HCT116 (cell line): ENCODE data around the gene DNALI1. TPM values are rescaled to one million over a fixed set of nuclear protein-coding genes. Genes with fewer than 3 reads are reported as not detected.

Experiments used
- ATAC-seq: fragments of 200-7000 bp; cut with Tn5 transposase; 2 replicates; pipeline ENCODE4 v1.9.1; 2020; ENCODE audit warnings: mild to moderate bottlenecking, moderate library complexity
- BruUV-seq: library from RNA; stranded (reverse); fragments of 400-500 nt; replicated peaks from 2 replicates; lab custom pipeline; 2021; lab: Mats Ljungman, UMichigan
- CTCF ChIA-PET: fragments of 300-600 bp; sonication (Branson Sonifier 250); formaldehyde crosslinking; loops from one replicate; lab custom pipeline; 2021; ENCODE audit warnings: antibody characterized with exemption; lab: Charles Lee
- POLR2A ChIA-PET: fragments of 300-600, 350-600 bp; sonication (Branson Sonifier 250); formaldehyde crosslinking; loops from one replicate; lab custom pipeline; 2021; ENCODE audit warnings: antibody characterized with exemption; lab: Charles Lee
- RAD21 ChIA-PET, 2 experiments: fragments of 300-600 bp; sonication (Branson Sonifier 250); formaldehyde crosslinking; loops; one replicate each; lab custom pipeline; 2023; ENCODE audit warnings: low total read pairs in 2 of 2; ENCODE audit not compliant: uncharacterized antibody in 2 of 2, unreplicated experiment in 2 of 2, low non-redundant PET in 1 of 2; lab: Charles Lee
- DNase-seq: peaks from one replicate; pipeline ENCODE4 v3.0.0-alpha.2; 2010; ENCODE audit warnings: low read depth, low spot score
- H2AFZ ChIP-seq: fragments of 200-600 bp; shearing (Covaris generic), sonication (generic); 2 replicates; pipeline ENCODE4 v1.6.1; 2017; ENCODE audit warnings: low read depth, mixed run types, mixed read lengths, antibody characterized with exemption, low read length; ENCODE audit not compliant: poor library complexity, severe bottlenecking
- H3K27ac ChIP-seq: 2 replicates; pipeline ENCODE4 v1.5.1; 2012; ENCODE audit warnings: low read depth, low read length
- H3K27me3 ChIP-seq: fragments of 200-600 bp; sonication (generic); 2 replicates; pipeline ENCODE4 v1.6.1; 2016; ENCODE audit warnings: mixed run types, low read length, mixed read lengths; ENCODE audit not compliant: insufficient read depth
- H3K36me3 ChIP-seq, 2 experiments: fragments of 200-500 bp in 1 of 2; fragments of 200-600 bp in 1 of 2; sonication (Bioruptor generic) in 1 of 2; sonication (generic) in 1 of 2; 2 replicates each; pipeline versions ENCODE4 v1.5.1 to v1.6.1; 2014 to 2016; ENCODE audit warnings: low read length in 2 of 2, inconsistent platforms in 1 of 2, mixed read lengths in 1 of 2, mixed run types in 1 of 2; ENCODE audit not compliant: insufficient read depth in 2 of 2, control insufficient read depth in 1 of 2
- H3K4me1 ChIP-seq, 2 experiments: fragments of 200-600 bp in 1 of 2; sonication (generic) in 1 of 2; 2 replicates each; pipeline versions ENCODE4 v1.5.1 to v1.6.1; 2012 to 2017; ENCODE audit warnings: low read length in 2 of 2, inconsistent platforms in 1 of 2, mild to moderate bottlenecking in 1 of 2, mixed read lengths in 1 of 2, mixed run types in 1 of 2, moderate library complexity in 1 of 2; ENCODE audit not compliant: insufficient read depth in 2 of 2, control insufficient read depth in 1 of 2
- H3K4me2 ChIP-seq: fragments of 200-600 bp; sonication (generic); 2 replicates; pipeline ENCODE4 v1.6.1; 2017; ENCODE audit warnings: mixed run types, low read length, mixed read lengths
- H3K4me3 ChIP-seq, 2 experiments: fragments of 200-600 bp in 1 of 2; sonication (generic) in 1 of 2; replicated peaks in 1 of 2; 2 replicates each; pipeline ENCODE4 v1.5.1; 2011 to 2016; ENCODE audit warnings: low read length in 2 of 2, control low read depth in 1 of 2, low read depth in 1 of 2, mild to moderate bottlenecking in 1 of 2, mixed read lengths in 1 of 2, mixed run types in 1 of 2
- H3K79me2 ChIP-seq: fragments of 200-600 bp; sonication (generic); 2 replicates; pipeline ENCODE4 v1.6.1; 2017; ENCODE audit warnings: mild to moderate bottlenecking, mixed run types, low read length, moderate library complexity, mixed read lengths; ENCODE audit not compliant: insufficient read depth
- H3K9ac ChIP-seq: fragments of 200-600 bp; sonication (generic); 2 replicates; pipeline ENCODE4 v1.6.1; 2016; ENCODE audit warnings: low read length, mixed read lengths
- H3K9me2 ChIP-seq: fragments of 200-600 bp; sonication (generic), shearing (Covaris generic); 2 replicates; pipeline ENCODE4 v1.6.1; 2017; ENCODE audit warnings: mixed run types, mild to moderate bottlenecking, moderate library complexity; ENCODE audit not compliant: insufficient read depth
- H3K9me3 ChIP-seq, 2 experiments: fragments of 200-500 bp in 1 of 2; fragments of 200-600 bp in 1 of 2; sonication (Bioruptor generic) in 1 of 2; sonication (generic) in 1 of 2; 2 replicates each; pipeline ENCODE4 v1.6.1; 2014 to 2017; ENCODE audit warnings: low read length in 2 of 2, mixed read lengths in 2 of 2, inconsistent platforms in 1 of 2, low read depth in 1 of 2, mild to moderate bottlenecking in 1 of 2, mixed run types in 1 of 2, moderate library complexity in 1 of 2; ENCODE audit not compliant: control insufficient read depth in 1 of 2, insufficient read depth in 1 of 2
- H4K20me1 ChIP-seq: fragments of 200-600 bp; sonication (generic), shearing (Covaris generic); 2 replicates; pipeline ENCODE4 v1.6.1; 2017; ENCODE audit warnings: mixed run types, mild to moderate bottlenecking, moderate library complexity; ENCODE audit not compliant: insufficient read depth
- ATF3 ChIP-seq: IDR thresholded peaks from 2 replicates; pipeline ENCODE4 v1.6.1; 2012
- CBX3 ChIP-seq: IDR thresholded peaks from 2 replicates; pipeline ENCODE4 v1.6.1; 2012; ENCODE audit warnings: low read depth
- CEBPB ChIP-seq: IDR thresholded peaks from 2 replicates; pipeline ENCODE4 v1.6.1; 2012; ENCODE audit warnings: low read depth
- EGR1 ChIP-seq: IDR thresholded peaks from 2 replicates; pipeline ENCODE4 v1.6.1; 2012; ENCODE audit warnings: low read depth
- ELF1 ChIP-seq: IDR thresholded peaks from 2 replicates; pipeline ENCODE4 v1.6.1; 2012; ENCODE audit warnings: low read depth, borderline replicate concordance
- EZH2 ChIP-seq: fragments of 200-600 bp; sonication (generic); IDR thresholded peaks from 2 replicates; pipeline ENCODE4 v1.6.1; 2017; ENCODE audit warnings: antibody characterized with exemption, mixed run types
- EZH2phosphoT487 ChIP-seq: fragments of 200-600 bp; IDR thresholded peaks from 2 replicates; pipeline ENCODE4 v1.6.1; 2018; ENCODE audit warnings: antibody characterized with exemption, borderline replicate concordance
- JUND ChIP-seq: IDR thresholded peaks from 2 replicates; pipeline ENCODE4 v1.6.1; 2012
- POLR2A ChIP-seq: IDR thresholded peaks from 2 replicates; pipeline ENCODE4 v1.7.0; 2011; ENCODE audit warnings: borderline replicate concordance; ENCODE audit not compliant: insufficient read depth, insufficient read length; ENCODE audit errors: extremely low read depth
- POLR2AphosphoS5 ChIP-seq: IDR thresholded peaks from 2 replicates; pipeline ENCODE4 v1.6.1; 2011; ENCODE audit warnings: mild to moderate bottlenecking, low read depth, low read length, moderate library complexity
- RAD21 ChIP-seq: IDR thresholded peaks from 2 replicates; pipeline ENCODE4 v1.6.1; 2012; ENCODE audit warnings: low read depth, mild to moderate bottlenecking
- REST ChIP-seq: IDR thresholded peaks from 2 replicates; pipeline ENCODE4 v1.6.1; 2012; ENCODE audit warnings: low read depth
- SIN3A ChIP-seq: IDR thresholded peaks from 2 replicates; pipeline ENCODE4 v1.6.1; 2012; ENCODE audit warnings: low read depth
- SRF ChIP-seq: IDR thresholded peaks from 2 replicates; pipeline ENCODE4 v1.6.1; 2012; ENCODE audit warnings: low read depth
- YY1 ChIP-seq: IDR thresholded peaks from 2 replicates; pipeline ENCODE4 v1.6.1; 2011; ENCODE audit warnings: low read length, low read depth, moderate library complexity, mild to moderate bottlenecking; ENCODE audit not compliant: insufficient replicate concordance; ENCODE audit errors: extremely low read depth
- ZBTB33 ChIP-seq: IDR thresholded peaks from 2 replicates; pipeline ENCODE4 v1.6.1; 2011; ENCODE audit warnings: mild to moderate bottlenecking, low read length, moderate library complexity; ENCODE audit not compliant: insufficient replicate concordance; ENCODE audit errors: extremely low read depth
- ZNF274 ChIP-seq: fragments of 200-500 bp; sonication (Bioruptor generic); IDR thresholded peaks from 2 replicates; pipeline ENCODE4 v1.6.1; 2014; ENCODE audit warnings: mild to moderate bottlenecking, low read depth, low read length, inconsistent platforms
- intact Hi-C: fragments of 100-400 bp; cut with micrococcal nuclease; formaldehyde crosslinking; loops from 2 replicates; pipeline ENCODE4 v1.10.0; 2022
- total RNA-seq: library from RNA; stranded (reverse); gene quantifications from one replicate; pipeline ENCODE4 v1.2.1, GENCODE V29; 2021; ENCODE audit not compliant: unreplicated experiment

DNALI1 gene
- total RNA-seq, 1 experiment from 2014 or later: 0.64 TPM

- Histone ChIP-seq H4K20me1 (no peaks in the 10 kb centered on the region), H3K9ac (no peak overlapping the region), H3K27me3 (peaks cover 33% of the 10 kb centered on the region), H2AFZ (no peak overlapping the region), H3K9me2 (no peaks in the 10 kb centered on the region), H3K27ac (no peak overlapping the region), H3K79me2 (no peaks in the 10 kb centered on the region), H3K36me3 (no peaks in the 10 kb centered on the region), H3K4me2 (no peak overlapping the region), H3K4me1 (peaks cover 0 to 6% of the 10 kb centered on the region in 2 experiments; a peak in 3 of 4 replicates), H3K9me3 (no peaks in the 10 kb centered on the region), H3K4me3 (no peak overlapping the region)
- CTCF ChIA-PET: no interaction called here
- POLR2A ChIA-PET: no interaction called here
- RAD21 ChIA-PET: no interaction called here
- TF ChIP-seq ZBTB33: no peak
- no peak for TF ChIP-seq ELF1
- TF ChIP-seq RAD21: no peak
- TF ChIP-seq SRF: no peak
- no peak for TF ChIP-seq ATF3
- TF ChIP-seq JUND: no peak
- TF ChIP-seq CBX3: no peak
- no peak for TF ChIP-seq YY1
- no peak for TF ChIP-seq ZNF274
- TF ChIP-seq POLR2A: no peak
- no peak for TF ChIP-seq EZH2
- no peak for TF ChIP-seq CEBPB
- no peak for TF ChIP-seq REST
- no peak for TF ChIP-seq EZH2phosphoT487
- TF ChIP-seq POLR2AphosphoS5: no peak
- TF ChIP-seq SIN3A: no peak
- no peak for TF ChIP-seq EGR1
- BruUV-seq: no TSS peak
- intact Hi-C loops: no loop called here
- no peak for ATAC-seq
- DNase-seq: no peak
Observed at GRCh38 chr1:37616330-37616729, 59.6 kb downstream of the DNALI1 start.
